GM10847 (cell line): Measurements from ENCODE around the gene OR2AJ1.

Experiments
- POLR2A ChIP-seq: IDR thresholded peaks from 2 replicates; pipeline ENCODE4 v1.6.1; 2011; ENCODE audit not compliant: insufficient read length; ENCODE audit errors: extremely low read depth

The OR2AJ1 gene, protein sequence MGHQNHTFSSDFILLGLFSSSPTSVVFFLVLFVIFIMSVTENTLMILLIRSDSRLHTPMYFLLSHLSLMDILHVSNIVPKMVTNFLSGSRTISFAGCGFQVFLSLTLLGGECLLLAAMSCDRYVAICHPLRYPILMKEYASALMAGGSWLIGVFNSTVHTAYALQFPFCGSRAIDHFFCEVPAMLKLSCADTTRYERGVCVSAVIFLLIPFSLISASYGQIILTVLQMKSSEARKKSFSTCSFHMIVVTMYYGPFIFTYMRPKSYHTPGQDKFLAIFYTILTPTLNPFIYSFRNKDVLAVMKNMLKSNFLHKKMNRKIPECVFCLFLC

GRCh38 chr1:247924868-247925267 lies at the start of gene OR2AJ1:
OR2AJ1 (plus strand) TSS chr1:247924889; CDS start chr1:247933769, 8,880 bp downstream.
- no peak for TF ChIP-seq POLR2A

- no peak for TF ChIP-seq POLR2A
Observed at GRCh38 chr1:247883346-247883745, 41.3 kb upstream of the OR2AJ1 start.

GRCh38 chr1:247884797-247885413 lies 39.8 kb upstream of the OR2AJ1 start:
- no peak for TF ChIP-seq POLR2A

GRCh38 chr1:247895163-247895637 lies 29.5 kb upstream of the OR2AJ1 start, which contains the start of gene OR2W3:
OR2W3 (plus strand) TSS chr1:247895587; CDS start chr1:247895587, 0 bp downstream.
- no peak for TF ChIP-seq POLR2A

DNA sequence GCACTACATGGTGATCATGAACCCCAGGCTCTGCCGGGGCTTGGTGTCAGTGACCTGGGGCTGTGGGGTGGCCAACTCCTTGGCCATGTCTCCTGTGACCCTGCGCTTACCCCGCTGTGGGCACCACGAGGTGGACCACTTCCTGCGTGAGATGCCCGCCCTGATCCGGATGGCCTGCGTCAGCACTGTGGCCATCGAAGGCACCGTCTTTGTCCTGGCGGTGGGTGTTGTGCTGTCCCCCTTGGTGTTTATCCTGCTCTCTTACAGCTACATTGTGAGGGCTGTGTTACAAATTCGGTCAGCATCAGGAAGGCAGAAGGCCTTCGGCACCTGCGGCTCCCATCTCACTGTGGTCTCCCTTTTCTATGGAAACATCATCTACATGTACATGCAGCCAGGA lies 28.7 kb upstream of the OR2AJ1 start:
- no peak for TF ChIP-seq POLR2A

GRCh38 chr1:247904122-247904521 lies 20.6 kb upstream of the OR2AJ1 start:
- TF ChIP-seq POLR2A: no peak

DNA sequence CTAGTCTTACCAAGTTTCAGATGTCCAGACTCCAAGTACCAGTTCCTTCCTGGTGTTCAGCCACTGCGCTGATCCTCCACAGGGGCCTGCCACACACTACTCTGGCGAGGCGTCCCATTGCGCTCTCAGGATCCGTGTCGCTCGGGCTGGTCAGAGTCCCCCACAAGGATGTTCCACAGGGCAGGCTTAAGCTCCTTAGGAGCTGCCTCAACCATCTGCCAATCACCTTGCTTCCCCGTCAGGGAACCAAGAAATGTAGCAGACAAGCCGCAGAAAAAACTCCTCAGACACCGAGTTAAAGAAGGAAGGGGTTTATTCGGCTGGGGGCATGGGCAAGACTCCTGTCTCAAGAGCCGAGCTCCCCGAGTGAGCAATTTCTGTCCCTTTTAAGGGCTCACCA lies 19.5 kb upstream of the OR2AJ1 start:
- no peak for TF ChIP-seq POLR2A

DNA sequence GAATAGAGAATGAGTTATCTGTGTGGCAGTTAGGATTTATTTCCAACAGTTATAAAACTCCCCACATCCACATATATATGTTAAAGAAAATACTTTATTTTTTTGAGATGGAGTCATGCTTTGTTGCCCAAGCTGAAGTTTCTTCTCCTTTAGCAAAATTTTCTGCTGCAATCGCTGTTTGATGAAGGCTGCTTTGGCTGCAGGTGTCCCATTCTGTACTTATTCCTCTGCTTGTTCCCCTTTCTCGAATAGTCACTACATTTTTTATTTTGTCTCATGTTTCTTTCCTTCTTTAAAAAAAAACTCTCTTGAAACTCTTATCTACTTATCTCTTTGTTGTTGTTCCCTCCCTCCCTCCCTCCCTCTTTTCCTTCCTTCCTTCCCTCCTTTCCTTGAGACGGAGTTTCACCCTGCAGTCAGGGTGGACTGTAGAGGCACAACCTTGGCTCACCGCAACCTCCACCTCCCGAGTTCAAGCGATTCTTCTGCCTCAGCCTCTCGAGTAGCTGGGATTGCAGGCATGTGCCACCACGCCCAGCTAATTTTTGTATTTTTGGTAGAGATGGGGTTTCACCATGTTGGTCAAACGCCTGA lies 18.7 kb upstream of the OR2AJ1 start:
- no peak for TF ChIP-seq POLR2A

GRCh38 chr1:247906504-247907047 lies 18.1 kb upstream of the OR2AJ1 start:
- TF ChIP-seq POLR2A: no peak

- TF ChIP-seq POLR2A: no peak
Observed at GRCh38 chr1:247908766-247909165, 15.9 kb upstream of the OR2AJ1 start.

GRCh38 chr1:247913786-247914185 lies 10.9 kb upstream of the OR2AJ1 start:
- no peak for TF ChIP-seq POLR2A

GRCh38 chr1:247914941-247915662 lies 9.6 kb upstream of the OR2AJ1 start:
- no peak for TF ChIP-seq POLR2A

DNA sequence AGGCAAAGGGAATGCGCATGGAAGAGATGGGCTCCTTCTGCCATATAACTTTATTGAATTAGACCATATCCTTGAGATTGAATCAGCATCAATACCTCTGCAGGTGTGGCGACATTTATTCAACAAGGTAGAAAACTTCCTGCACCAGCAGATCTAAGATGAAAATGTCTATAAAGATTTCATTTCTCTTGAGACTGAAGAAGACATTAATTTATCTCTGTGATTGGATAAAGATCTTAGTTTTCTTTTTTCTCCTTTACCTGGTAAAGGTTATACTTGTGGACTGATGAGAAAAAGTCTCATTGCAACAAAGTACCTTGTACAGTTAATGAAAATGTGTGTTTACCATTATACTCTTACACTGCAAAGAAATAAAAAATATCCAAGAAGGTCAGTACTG lies 4.7 kb upstream of the OR2AJ1 start, which contains the start of gene OR2T8:
OR2T8 (plus strand) TSS at position 301 of the 400 bp plus-strand sequence. CDS start 766 bp downstream, outside the sequence.
- no peak for TF ChIP-seq POLR2A

- no peak for TF ChIP-seq POLR2A
Observed at GRCh38 chr1:247923941-247924340, 748 bp upstream of the OR2AJ1 start.

DNA sequence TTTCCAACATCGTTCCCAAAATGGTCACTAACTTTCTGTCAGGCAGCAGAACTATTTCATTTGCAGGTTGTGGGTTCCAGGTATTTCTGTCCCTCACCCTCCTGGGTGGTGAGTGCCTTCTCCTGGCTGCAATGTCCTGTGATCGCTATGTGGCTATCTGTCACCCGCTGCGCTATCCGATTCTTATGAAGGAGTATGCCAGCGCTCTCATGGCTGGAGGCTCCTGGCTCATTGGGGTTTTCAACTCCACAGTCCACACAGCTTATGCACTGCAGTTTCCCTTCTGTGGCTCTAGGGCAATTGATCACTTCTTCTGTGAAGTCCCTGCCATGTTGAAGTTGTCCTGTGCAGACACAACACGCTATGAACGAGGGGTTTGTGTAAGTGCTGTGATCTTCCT lies 9.3 kb downstream of the OR2AJ1 start:
- TF ChIP-seq POLR2A: no peak
